GM18502 (cell line): ENCODE data around the gene ADAMTSL1.

Experiments
- ATAC-seq: cut with Tn5 transposase; IDR thresholded peaks from one replicate; pipeline ENCODE4 v1.9.1; 2021; ENCODE audit warnings: mild to moderate bottlenecking; ENCODE audit not compliant: unreplicated experiment, poor library complexity

The ADAMTSL1 gene

GRCh38 chr9:18473652-18474279 is at the start of gene ADAMTSL1:
Gene ADAMTSL1, plus strand, starts transcription at chr9:18474153. Its CDS starts 80 bp downstream, at chr9:18474233.
- ATAC-seq: no peak

GRCh38 chr9:18427691-18428090 is 46.3 kb upstream of the ADAMTSL1 start:
- no peak for ATAC-seq

- ATAC-seq: no peak
Measured at GRCh38 chr9:18428661-18429060, 45.3 kb upstream of the ADAMTSL1 start.

DNA sequence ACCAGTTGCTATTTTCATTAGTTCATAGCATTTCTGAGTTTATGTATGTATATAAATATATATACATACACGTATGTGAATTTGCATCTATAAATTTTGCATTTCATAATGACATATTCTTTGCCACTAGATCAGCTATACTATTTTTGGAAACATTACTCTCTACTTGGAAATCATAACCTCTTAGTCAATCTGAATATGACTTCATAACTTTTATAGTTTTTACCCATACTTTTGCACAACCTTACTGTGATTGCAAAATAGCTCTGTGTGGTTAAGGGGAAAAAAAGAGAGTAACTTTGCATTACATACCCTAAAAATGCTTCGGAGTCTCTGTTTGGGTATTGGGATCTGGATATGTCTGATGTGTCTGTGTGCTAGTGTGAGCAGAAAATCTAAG is 44.9 kb upstream of the ADAMTSL1 start:
- ATAC-seq: no peak

GRCh38 chr9:18433620-18434019 is 40.3 kb upstream of the ADAMTSL1 start:
- no peak for ATAC-seq

DNA sequence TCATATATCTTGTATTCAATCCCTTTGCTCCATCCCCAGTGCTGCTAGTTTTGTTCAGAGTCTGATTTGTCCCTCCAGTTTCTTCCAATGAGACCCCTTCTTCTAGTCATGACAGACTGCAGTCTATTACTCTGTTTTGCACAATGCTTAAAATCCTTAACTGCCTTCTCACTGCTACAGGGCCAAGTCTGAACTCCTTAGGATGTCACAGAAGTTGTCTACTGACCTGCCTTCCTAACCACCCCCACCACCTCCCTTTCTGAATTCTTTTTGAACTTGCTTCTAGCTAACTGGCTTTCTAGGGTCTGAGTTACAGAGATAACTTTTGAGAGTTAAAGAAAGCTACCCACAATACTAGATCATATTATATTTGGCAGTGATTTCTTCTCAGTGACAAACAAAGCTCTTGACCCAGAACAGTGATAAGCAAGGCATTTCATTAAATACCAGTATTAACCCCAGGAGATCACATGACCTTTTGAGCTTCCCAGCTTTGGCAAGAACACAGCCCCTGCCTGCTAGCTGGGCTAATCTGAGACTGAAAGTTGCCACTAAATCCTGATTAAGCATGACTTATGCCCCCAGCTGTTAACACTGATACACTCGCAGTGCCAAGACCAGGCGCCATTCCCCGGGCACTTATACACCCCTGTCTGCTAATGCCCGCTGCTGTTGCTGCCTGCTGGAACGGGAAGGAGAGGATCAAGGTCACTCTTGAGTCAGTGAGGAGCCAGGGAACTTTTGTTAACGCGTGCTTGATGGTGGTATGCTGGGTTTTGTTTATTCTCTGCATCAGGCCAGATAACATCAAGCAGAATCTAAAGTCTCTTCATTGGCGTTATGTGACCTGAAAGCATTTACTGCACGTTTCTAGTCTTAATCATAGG is 36.4 kb upstream of the ADAMTSL1 start:
- ATAC-seq: no peak

DNA sequence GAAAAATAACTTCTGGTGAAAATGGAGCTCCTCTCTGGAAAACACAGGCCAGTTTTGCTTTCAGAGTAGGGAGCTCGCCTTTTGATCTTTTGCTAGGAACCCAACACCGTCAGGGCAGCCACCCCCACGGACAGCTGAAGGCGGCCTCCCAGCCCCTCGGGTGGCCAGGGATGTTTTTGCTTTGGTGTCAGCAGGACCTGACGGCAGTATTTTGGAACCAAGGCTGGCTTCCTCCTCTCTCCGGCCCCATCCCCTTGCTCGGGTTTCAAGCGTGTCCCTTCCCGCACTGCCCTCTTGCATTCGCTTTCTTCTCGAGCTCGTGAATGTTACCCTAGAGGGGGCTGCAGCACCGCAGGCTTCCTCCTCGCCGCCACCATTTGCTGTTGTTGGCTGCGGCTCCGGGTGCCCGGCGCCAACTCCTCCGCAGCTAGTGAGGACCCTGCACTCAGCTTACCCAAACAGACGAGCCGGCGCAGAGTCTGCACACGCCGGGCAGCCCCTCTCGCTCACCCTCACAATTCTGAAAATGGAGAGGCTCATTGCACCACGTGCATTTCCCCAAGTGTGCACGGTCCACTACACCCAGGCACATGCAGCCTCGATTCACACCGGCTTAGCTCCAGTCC is 35.5 kb upstream of the ADAMTSL1 start:
- ATAC-seq: no peak

DNA sequence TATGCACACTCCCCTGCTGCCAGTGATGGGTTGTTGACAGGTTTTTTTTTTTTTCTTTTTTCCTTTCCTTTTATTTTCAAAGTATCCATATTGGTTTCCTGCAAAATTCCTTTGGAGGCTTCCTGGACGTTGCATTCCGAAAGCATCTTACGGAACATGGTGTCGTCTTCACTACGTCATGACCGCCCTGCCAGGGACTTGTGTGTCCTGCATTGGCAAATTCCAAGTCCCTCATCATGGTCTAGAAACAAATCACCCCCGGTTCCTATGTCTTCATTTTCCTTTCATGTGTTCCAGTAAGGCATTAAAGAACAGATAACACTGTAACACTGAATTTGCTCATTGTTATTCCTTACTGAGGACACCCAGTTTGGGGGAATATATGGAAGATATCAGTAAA is 35.0 kb upstream of the ADAMTSL1 start:
- no peak for ATAC-seq

- no peak for ATAC-seq
Measured at GRCh38 chr9:18441261-18441660, 32.7 kb upstream of the ADAMTSL1 start.

DNA sequence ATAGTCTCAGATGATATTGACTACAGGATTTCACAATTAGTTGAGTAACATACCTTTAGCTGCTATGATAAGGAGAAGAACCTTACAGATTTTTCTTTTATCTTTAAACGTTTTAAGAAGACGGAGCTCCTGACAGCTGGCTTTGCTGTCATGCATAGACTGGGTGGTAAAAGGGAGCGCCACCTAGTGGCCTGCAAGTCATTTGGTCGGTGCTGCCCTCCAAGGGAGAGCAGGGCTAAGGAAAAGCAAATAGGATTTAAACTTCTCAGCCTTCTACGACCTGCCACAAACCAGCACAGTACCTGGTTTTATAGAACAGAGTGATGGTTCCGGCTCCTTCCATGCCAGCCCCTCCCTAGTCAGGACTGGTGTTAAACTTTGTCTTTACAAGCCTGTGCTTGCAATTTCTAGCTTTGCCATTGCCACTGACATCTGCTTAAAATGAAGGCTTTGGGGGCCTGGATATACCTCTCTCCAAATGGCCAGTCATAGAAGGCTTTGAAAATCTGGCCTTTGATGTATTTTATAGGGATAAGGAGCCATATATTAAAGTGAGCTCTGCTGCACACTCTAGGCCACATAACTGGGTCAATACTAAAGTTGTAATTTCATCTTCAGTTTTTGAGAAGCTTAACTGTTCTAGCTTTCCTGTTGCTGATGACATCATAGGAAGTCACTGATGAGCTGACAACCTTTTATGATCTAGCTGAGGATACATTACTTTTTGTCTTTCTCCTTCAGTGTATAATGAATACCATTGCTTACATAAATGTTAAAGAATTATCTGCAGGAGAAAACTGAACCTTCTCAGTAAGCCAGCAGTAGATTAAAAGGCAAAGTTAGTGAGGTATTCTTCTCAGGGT is 31.1 kb upstream of the ADAMTSL1 start:
- peak; percentile 96 for ATAC-seq

GRCh38 chr9:18447131-18447530 is 26.8 kb upstream of the ADAMTSL1 start:
- no peak for ATAC-seq

DNA sequence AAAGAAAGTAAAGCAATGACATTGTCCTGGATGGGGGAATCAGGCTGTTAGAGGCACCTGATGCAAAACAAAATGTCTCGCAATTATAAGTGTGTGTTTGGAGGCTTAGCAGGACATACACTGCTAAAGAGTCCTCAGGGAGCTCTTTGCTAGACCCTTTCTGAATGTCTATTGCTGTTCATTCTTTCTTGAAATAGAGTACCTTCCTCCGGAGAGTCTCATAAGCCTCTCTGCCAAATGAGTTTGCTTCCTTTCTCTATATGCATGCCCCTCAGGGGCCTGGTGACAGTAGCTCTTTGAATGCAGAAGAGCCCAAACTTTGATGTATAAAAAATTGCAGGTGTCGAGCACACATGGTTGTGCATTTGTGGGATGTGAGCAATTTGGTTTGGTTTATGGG is 26.4 kb upstream of the ADAMTSL1 start:
- no peak for ATAC-seq

- no peak for ATAC-seq
Measured at GRCh38 chr9:18448101-18448500, 25.9 kb upstream of the ADAMTSL1 start.

GRCh38 chr9:18451406-18451805 is 22.5 kb upstream of the ADAMTSL1 start:
- ATAC-seq: no peak

GRCh38 chr9:18452276-18452675 is 21.7 kb upstream of the ADAMTSL1 start:
- no peak for ATAC-seq

- no peak for ATAC-seq
Measured at GRCh38 chr9:18456624-18457237, 17.2 kb upstream of the ADAMTSL1 start.

- no peak for ATAC-seq
Measured at GRCh38 chr9:18457510-18457909, 16.4 kb upstream of the ADAMTSL1 start.

DNA sequence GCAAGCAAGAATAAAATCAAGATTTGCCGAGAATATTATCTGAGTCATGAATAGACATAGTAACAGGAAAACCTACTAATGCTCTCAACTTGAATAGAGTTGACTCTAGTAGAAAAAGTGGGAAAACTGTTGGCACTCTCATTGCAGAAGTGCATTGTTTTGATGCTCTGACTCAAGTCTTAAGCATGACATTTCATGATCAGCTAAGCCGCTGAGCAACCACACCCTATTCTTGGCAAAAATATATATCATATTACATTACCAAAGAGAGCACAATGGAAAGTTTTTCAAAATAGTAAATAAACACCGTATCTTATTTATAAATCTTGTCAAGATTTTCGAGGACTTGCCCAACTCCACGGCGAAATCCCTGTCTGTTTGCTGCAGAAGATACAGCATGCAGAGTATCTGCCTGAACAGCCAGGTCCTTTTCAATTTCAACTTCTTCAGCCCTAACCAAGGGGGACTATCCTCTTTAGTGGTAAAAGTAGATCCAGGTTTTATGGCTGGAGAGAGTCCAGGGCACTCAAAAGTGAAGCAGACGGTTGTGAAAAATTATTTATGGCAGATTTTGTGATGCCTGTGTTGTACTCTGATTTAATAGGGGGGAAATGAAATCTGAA is 13.9 kb upstream of the ADAMTSL1 start:
- ATAC-seq: no peak

DNA sequence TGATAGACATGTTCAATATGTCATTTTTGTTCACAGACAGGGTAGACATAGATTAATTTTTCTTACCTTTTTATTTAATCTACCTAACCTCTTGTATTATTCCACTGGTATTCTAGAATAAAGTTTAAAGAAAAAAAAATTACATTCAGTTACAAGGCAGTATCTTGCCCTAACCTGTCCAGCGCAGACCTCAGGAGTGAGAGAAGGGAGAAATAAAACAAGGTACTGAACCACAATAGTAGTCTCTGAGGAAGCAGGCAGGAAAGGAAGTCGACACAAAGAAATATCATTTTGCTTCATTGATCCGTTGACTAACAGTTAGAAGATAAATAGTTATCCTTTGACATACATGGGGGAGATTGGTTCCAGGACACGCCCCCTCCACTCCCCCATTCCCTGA is 12.5 kb upstream of the ADAMTSL1 start:
- no peak for ATAC-seq

GRCh38 chr9:18463991-18464390 is 10.0 kb upstream of the ADAMTSL1 start:
- ATAC-seq: no peak
